OCI-LY7 (cell line): ENCODE data around the gene SLC45A1.

Experiments used
- CTCF ChIP-seq: fragments of 200-600 bp; sonication (generic); conservative IDR thresholded peaks from 2 replicates; pipeline ENCODE4 v1.5.1; 2014; ENCODE audit warnings: mild to moderate bottlenecking, antibody characterized with exemption, low read length, moderate library complexity, mixed read lengths
- EZH2phosphoT487 ChIP-seq: fragments of 200-600 bp; sonication (generic); IDR thresholded peaks from 2 replicates; pipeline ENCODE4 v1.6.1; 2018; ENCODE audit warnings: low read depth, borderline replicate concordance, mild to moderate bottlenecking, mixed run types, antibody characterized with exemption, low read length, moderate library complexity, mixed read lengths

GRCh38 chr1:8329439-8329838, 11.5 kb downstream of the SLC45A1 start:
- TF ChIP-seq CTCF (no peak), EZH2phosphoT487 (no peak)
